CD8-positive, alpha-beta memory T cell (primary cell): ENCODE results near the gene ADI1. TPM values are rescaled to one million over a fixed set of nuclear protein-coding genes. Genes with fewer than 3 reads are reported as not detected.

Experiments
- CTCF ChIA-PET: fragments of 350-600 bp; sonication (Branson Sonifier 250); formaldehyde crosslinking; loops from one replicate; lab custom pipeline; 2021; ENCODE audit warnings: antibody characterized with exemption; lab: Charles Lee
- POLR2A ChIA-PET: fragments of 350-600 bp; sonication (Branson Sonifier 250); formaldehyde crosslinking; loops from one replicate; lab custom pipeline; 2021; ENCODE audit warnings: antibody characterized with exemption; lab: Charles Lee
- DNase-seq, 5 donors: peaks; one replicate each; pipeline versions ENCODE4 v3.0.0 to v3.0.0-alpha.2; 2020 to 2022; ENCODE audit warnings: mixed read lengths in 1 of 5
- H3K27ac ChIP-seq: one replicate; pipeline ENCODE4 v1.7.0; 2013; ENCODE audit warnings: low read depth, mild to moderate bottlenecking, low read length, moderate library complexity
- H3K27me3 ChIP-seq: 2 replicates; pipeline ENCODE4 v1.7.0; 2013; ENCODE audit warnings: low read length, mild to moderate bottlenecking; ENCODE audit not compliant: insufficient read depth, poor library complexity, severe bottlenecking
- H3K36me3 ChIP-seq: 2 replicates; pipeline ENCODE4 v1.7.0; 2013; ENCODE audit warnings: mild to moderate bottlenecking, low read length, moderate library complexity; ENCODE audit not compliant: insufficient read depth
- H3K4me1 ChIP-seq: 2 replicates; pipeline ENCODE4 v1.7.0; 2013; ENCODE audit warnings: mild to moderate bottlenecking, low read length, moderate library complexity; ENCODE audit not compliant: insufficient read depth
- H3K4me3 ChIP-seq: 2 replicates; pipeline ENCODE4 v1.7.0; 2013; ENCODE audit warnings: mild to moderate bottlenecking, low read length
- H3K9me3 ChIP-seq: 2 replicates; pipeline ENCODE4 v1.7.0; 2013; ENCODE audit warnings: mild to moderate bottlenecking, low read length
- H3K27ac Mint-ChIP-seq, 8 donors: one replicate each; pipeline ENCODE4 v1.8.0; 2020 to 2021; ENCODE audit warnings: mixed read lengths in 8 of 8, mild to moderate bottlenecking in 6 of 8, inconsistent platforms in 3 of 8, moderate library complexity in 3 of 8
- H3K27me3 Mint-ChIP-seq, 2 donors: one replicate each; pipeline ENCODE4 v1.8.0; 2020 to 2021; ENCODE audit warnings: mixed read lengths in 2 of 2, mild to moderate bottlenecking in 1 of 2, moderate library complexity in 1 of 2
- H3K36me3 Mint-ChIP-seq, 3 donors: one replicate each; pipeline ENCODE4 v1.8.0; 2020 to 2021; ENCODE audit warnings: mixed read lengths in 3 of 3, inconsistent platforms in 1 of 3, mild to moderate bottlenecking in 1 of 3
- H3K4me1 Mint-ChIP-seq, 3 donors: one replicate each; pipeline ENCODE4 v1.8.0; 2020 to 2021; ENCODE audit warnings: mixed read lengths in 3 of 3, inconsistent platforms in 1 of 3, mild to moderate bottlenecking in 1 of 3
- H3K4me3 Mint-ChIP-seq, 7 donors: one replicate each; pipeline ENCODE4 v1.8.0; 2020 to 2021; ENCODE audit warnings: mixed read lengths in 7 of 7, mild to moderate bottlenecking in 6 of 7, moderate library complexity in 4 of 7, inconsistent platforms in 2 of 7
- H3K9me3 Mint-ChIP-seq, 5 donors: one replicate each; pipeline ENCODE4 v1.8.0; 2020 to 2022; ENCODE audit warnings: mixed read lengths in 5 of 5, mild to moderate bottlenecking in 3 of 5, moderate library complexity in 2 of 5, inconsistent platforms in 1 of 5
- polyA plus RNA-seq: library from polyadenylated mRNA; unstranded; fragments of 300-500 nt; fragmentation: Illumina TruSeq; gene quantifications from one replicate; pipeline ENCODE4 v1.2.3, GENCODE V29; 2021
- total RNA-seq, 2 experiments: library from RNA; stranded (reverse); gene quantifications; one replicate each; pipeline ENCODE4 v1.2.3, GENCODE V29; 2021

ADI1 gene
- total and polyA plus RNA-seq, 3 experiments from 2014 or later, result 24.1 to 35.3 (median 33.0) TPM

- Histone ChIP-seq H3K27ac (no peak overlapping the region), H3K4me3 (no peak overlapping the region), H3K4me1 (no peaks in the 10 kb centered on the region), H3K36me3 (no peaks in the 10 kb centered on the region), H3K27me3 (no peaks in the 10 kb centered on the region), H3K9me3 (no peaks in the 10 kb centered on the region)
- POLR2A ChIA-PET, result no interaction called here
- Mint-ChIP-seq H3K36me3 (peaks cover 0 to 17% (median 8%) of the 10 kb centered on the region in 3 donors), H3K27me3 (no peaks in the 10 kb centered on the region), H3K27ac (no peak overlapping the region), H3K9me3 (no peaks in the 10 kb centered on the region), H3K4me1 (no peaks in the 10 kb centered on the region), H3K4me3 (no peak overlapping the region)
- no peak for DNase-seq
- CTCF ChIA-PET, result no interaction called here
Observed at GRCh38 chr2:3486047-3487027, 33.0 kb downstream of the ADI1 start.

- Histone ChIP-seq H3K4me1 (no peaks in the 10 kb centered on the region), H3K9me3 (no peaks in the 10 kb centered on the region), H3K27ac (no peak overlapping the region), H3K4me3 (no peak overlapping the region), H3K27me3 (no peaks in the 10 kb centered on the region), H3K36me3 (no peaks in the 10 kb centered on the region)
- Mint-ChIP-seq H3K36me3 (peaks cover 0 to 23% (median 8%) of the 10 kb centered on the region in 3 donors), H3K4me1 (peaks cover 0 to 5% (median 2%) of the 10 kb centered on the region in 3 donors), H3K27me3 (no peaks in the 10 kb centered on the region), H3K4me3 (no peak overlapping the region), H3K9me3 (no peaks in the 10 kb centered on the region), H3K27ac (peak overlapping the region in 1 of 8 donors; percentile 12)
- CTCF ChIA-PET, result no interaction called here
- DNase-seq, result no peak
- POLR2A ChIA-PET, result no interaction called here
Observed at GRCh38 chr2:3485166-3485565, 34.2 kb downstream of the ADI1 start.

GRCh38 chr2:3483986-3484960, 35.1 kb downstream of the ADI1 start:
- H3K27me3 ChIP-seq, result no peaks in the 10 kb centered on the region
- H3K9me3 ChIP-seq, result no peaks in the 10 kb centered on the region
- Mint-ChIP-seq H3K27me3 (no peaks in the 10 kb centered on the region), H3K9me3 (no peaks in the 10 kb centered on the region), H3K36me3 (peaks cover 0 to 32% (median 11%) of the 10 kb centered on the region in 3 donors), H3K4me1 (peaks cover 0 to 5% (median 2%) of the 10 kb centered on the region in 3 donors), H3K4me3 (no peak overlapping the region), H3K27ac (peak overlapping the region in 1 of 8 donors; percentile 86)
- H3K36me3 ChIP-seq, result no peaks in the 10 kb centered on the region
- POLR2A ChIA-PET, result no interaction called here
- DNase-seq, result peak in 1 of 5 donors; percentile 18
- no peak overlapping the region for H3K4me3 ChIP-seq
- CTCF ChIA-PET, result no interaction called here
- H3K4me1 ChIP-seq, result no peaks in the 10 kb centered on the region
- no peak overlapping the region for H3K27ac ChIP-seq

- ChIA-PET POLR2A (no interaction called here), CTCF (no interaction called here)
- peaks cover 0 to 40% (median 11%) of the 10 kb centered on the region in 3 donors for H3K36me3 Mint-ChIP-seq
- peak in 1 of 5 donors; percentile 43 for DNase-seq
- no peaks in the 10 kb centered on the region for H3K27me3 Mint-ChIP-seq
- Histone ChIP-seq H3K36me3 (no peaks in the 10 kb centered on the region), H3K27me3 (no peaks in the 10 kb centered on the region), H3K27ac (no peak overlapping the region), H3K9me3 (no peaks in the 10 kb centered on the region), H3K4me3 (no peak overlapping the region), H3K4me1 (no peaks in the 10 kb centered on the region)
- no peaks in the 10 kb centered on the region for H3K9me3 Mint-ChIP-seq
- peak overlapping the region in 1 of 8 donors; percentile 8 for H3K27ac Mint-ChIP-seq
- H3K4me1 Mint-ChIP-seq, result peaks cover 0 to 5% (median 2%) of the 10 kb centered on the region in 3 donors
- no peak overlapping the region for H3K4me3 Mint-ChIP-seq
Observed at GRCh38 chr2:3483227-3483985, 35.9 kb downstream of the ADI1 start.

- no peaks in the 10 kb centered on the region for H3K9me3 Mint-ChIP-seq
- Histone ChIP-seq H3K9me3 (no peaks in the 10 kb centered on the region), H3K27ac (no peak overlapping the region), H3K36me3 (no peaks in the 10 kb centered on the region), H3K4me3 (no peak overlapping the region), H3K27me3 (no peaks in the 10 kb centered on the region), H3K4me1 (no peaks in the 10 kb centered on the region)
- CTCF ChIA-PET, result no interaction called here
- no peak overlapping the region for H3K27ac Mint-ChIP-seq
- no peaks in the 10 kb centered on the region for H3K27me3 Mint-ChIP-seq
- DNase-seq, result peak in 1 of 5 donors; percentile 17
- peaks cover 0 to 49% (median 13%) of the 10 kb centered on the region in 3 donors for H3K36me3 Mint-ChIP-seq
- H3K4me3 Mint-ChIP-seq, result no peak overlapping the region
- POLR2A ChIA-PET, result no interaction called here
- peaks cover 0 to 5% (median 2%) of the 10 kb centered on the region in 3 donors for H3K4me1 Mint-ChIP-seq
Observed at GRCh38 chr2:3482363-3482821, 36.9 kb downstream of the ADI1 start.

- H3K27ac ChIP-seq, result no peak overlapping the region
- H3K9me3 ChIP-seq, result no peaks in the 10 kb centered on the region
- H3K4me3 ChIP-seq, result no peak overlapping the region
- Mint-ChIP-seq H3K36me3 (peaks cover 0 to 52% (median 13%) of the 10 kb centered on the region in 3 donors), H3K4me1 (peaks cover 0 to 5% (median 2%) of the 10 kb centered on the region in 3 donors), H3K9me3 (no peaks in the 10 kb centered on the region), H3K27ac (no peak overlapping the region), H3K27me3 (no peaks in the 10 kb centered on the region), H3K4me3 (no peak overlapping the region)
- CTCF ChIA-PET, result no interaction called here
- no peaks in the 10 kb centered on the region for H3K4me1 ChIP-seq
- no peaks in the 10 kb centered on the region for H3K27me3 ChIP-seq
- peak in 1 of 5 donors; percentile 37 for DNase-seq
- H3K36me3 ChIP-seq, result no peaks in the 10 kb centered on the region
- POLR2A ChIA-PET, result no interaction called here
Observed at GRCh38 chr2:3481736-3482362, 37.5 kb downstream of the ADI1 start.

GRCh38 chr2:3481011-3481400, 38.3 kb downstream of the ADI1 start:
- Mint-ChIP-seq H3K36me3 (peaks cover 0 to 61% (median 14%) of the 10 kb centered on the region in 3 donors), H3K27me3 (no peaks in the 10 kb centered on the region), H3K4me1 (peaks cover 0 to 5% (median 2%) of the 10 kb centered on the region in 3 donors), H3K27ac (no peak overlapping the region), H3K4me3 (no peak overlapping the region), H3K9me3 (no peaks in the 10 kb centered on the region)
- no peaks in the 10 kb centered on the region for H3K36me3 ChIP-seq
- H3K9me3 ChIP-seq, result no peaks in the 10 kb centered on the region
- ChIA-PET POLR2A (no interaction called here), CTCF (interaction anchor here (1.1 kb wide), 1 partner anchor 17 kb away, joined by 3 read pairs; no protein-coding TSS in a partner anchor)
- H3K4me1 ChIP-seq, result no peaks in the 10 kb centered on the region
- H3K27me3 ChIP-seq, result no peaks in the 10 kb centered on the region
- H3K4me3 ChIP-seq, result no peak overlapping the region
- no peak overlapping the region for H3K27ac ChIP-seq
- no peak for DNase-seq
